ENCODE results near the gene BMERB1. TPM values are rescaled to one million over a fixed set of nuclear protein-coding genes. Genes with fewer than 3 reads are reported as not detected.

The BMERB1 gene
- total RNA-seq, 2 donors from 2014 or later: 6.3 to 10.4 TPM

- H3K27me3 ChIP-seq (ENCODE audit: control insufficient read depth, insufficient read depth, low read length, poor library complexity, severe bottlenecking): no peaks in the 10 kb centered on the region
- H3K9ac ChIP-seq (ENCODE audit: extremely low read depth, low read length, poor library complexity, severe bottlenecking): no peak overlapping the region
- no peaks in the 10 kb centered on the region for H3K36me3 ChIP-seq (ENCODE audit: control insufficient read depth, insufficient read depth, low read length)
- H3K4me3 Mint-ChIP-seq: no peak overlapping the region
- H3K4me1 ChIP-seq (ENCODE audit: control insufficient read depth, insufficient read depth, low read length): no peaks in the 10 kb centered on the region
- no peak overlapping the region for H3K4me3 ChIP-seq (ENCODE audit: low read length)
- H3K27ac Mint-ChIP-seq: no peak overlapping the region
- peaks cover 5% of the 10 kb centered on the region for H3K27me3 Mint-ChIP-seq (ENCODE audit: insufficient read depth)
- H3K9me3 ChIP-seq (ENCODE audit: control insufficient read depth, low read length): no peaks in the 10 kb centered on the region
- no peak for DNase-seq
- 80 to 94% methylated on average over 1 to 3 of the region's 3 CpGs for WGBS, 2 experiments (ENCODE audit: insufficient coverage in 1 of 2, insufficient read length in 1 of 2)
- no peaks in the 10 kb centered on the region for H3K9me3 Mint-ChIP-seq
- TF ChIP-seq CTCF (conservative IDR thresholded peaks at IDR 0.05): no peak
- no peaks in the 10 kb centered on the region for H3K36me3 Mint-ChIP-seq (ENCODE audit: low read depth)
- peaks cover 34% of the 10 kb centered on the region for H3K4me1 Mint-ChIP-seq
- peak overlapping the region; percentile 90 for H3K27ac ChIP-seq (ENCODE audit: low read depth, low read length)
Measured at GRCh38 chr16:15517743-15518377, 83.5 kb downstream of the BMERB1 start.

- H3K9me3 ChIP-seq (ENCODE audit: control insufficient read depth, low read length): no peaks in the 10 kb centered on the region
- H3K27ac Mint-ChIP-seq: no peak overlapping the region
- H3K4me1 Mint-ChIP-seq: peaks cover 35% of the 10 kb centered on the region
- no peak overlapping the region for H3K4me3 ChIP-seq (ENCODE audit: low read length)
- no peak for TF ChIP-seq CTCF (conservative IDR thresholded peaks at IDR 0.05)
- no peaks in the 10 kb centered on the region for H3K36me3 ChIP-seq (ENCODE audit: control insufficient read depth, insufficient read depth, low read length)
- H3K9ac ChIP-seq (ENCODE audit: extremely low read depth, low read length, poor library complexity, severe bottlenecking): no peak overlapping the region
- no peaks in the 10 kb centered on the region for H3K4me1 ChIP-seq (ENCODE audit: control insufficient read depth, insufficient read depth, low read length)
- no peak overlapping the region for H3K4me3 Mint-ChIP-seq
- DNase-seq: peak; percentile 77
- peak overlapping the region; percentile 90 for H3K27ac ChIP-seq (ENCODE audit: low read depth, low read length)
- 48 to 68% methylated on average over 8 to 11 of the region's 12 CpGs for WGBS, 2 experiments (ENCODE audit: insufficient coverage in 1 of 2, insufficient read length in 1 of 2)
- H3K27me3 ChIP-seq (ENCODE audit: control insufficient read depth, insufficient read depth, low read length, poor library complexity, severe bottlenecking): no peaks in the 10 kb centered on the region
- no peaks in the 10 kb centered on the region for H3K36me3 Mint-ChIP-seq (ENCODE audit: low read depth)
- no peaks in the 10 kb centered on the region for H3K9me3 Mint-ChIP-seq
- peaks cover 5% of the 10 kb centered on the region for H3K27me3 Mint-ChIP-seq (ENCODE audit: insufficient read depth)
Measured at GRCh38 chr16:15518381-15519351, 84.3 kb downstream of the BMERB1 start.

- no peak overlapping the region for H3K4me3 Mint-ChIP-seq
- no peaks in the 10 kb centered on the region for H3K9me3 Mint-ChIP-seq
- DNase-seq: no peak
- H3K27me3 Mint-ChIP-seq (ENCODE audit: insufficient read depth): peaks cover 8% of the 10 kb centered on the region
- 96 to 98% methylated on average over 5 to 8 of the region's 9 CpGs for WGBS, 2 experiments (ENCODE audit: insufficient coverage in 1 of 2, insufficient read length in 1 of 2)
- Histone ChIP-seq H3K27me3 (ENCODE audit: control insufficient read depth, insufficient read depth, low read length, poor library complexity, severe bottlenecking) (no peaks in the 10 kb centered on the region), H3K4me3 (ENCODE audit: low read length) (no peak overlapping the region), H3K9me3 (ENCODE audit: control insufficient read depth, low read length) (no peaks in the 10 kb centered on the region), H3K27ac (ENCODE audit: low read depth, low read length) (no peak overlapping the region), H3K9ac (ENCODE audit: extremely low read depth, low read length, poor library complexity, severe bottlenecking) (no peak overlapping the region), H3K4me1 (ENCODE audit: control insufficient read depth, insufficient read depth, low read length) (no peaks in the 10 kb centered on the region), H3K36me3 (ENCODE audit: control insufficient read depth, insufficient read depth, low read length) (no peaks in the 10 kb centered on the region)
- no peak overlapping the region for H3K27ac Mint-ChIP-seq
- TF ChIP-seq CTCF (conservative IDR thresholded peaks at IDR 0.05): no peak
- H3K4me1 Mint-ChIP-seq: peaks cover 35% of the 10 kb centered on the region
- no peaks in the 10 kb centered on the region for H3K36me3 Mint-ChIP-seq (ENCODE audit: low read depth)
Measured at GRCh38 chr16:15519790-15520189, 85.4 kb downstream of the BMERB1 start.
